Colon (tissue), 2 donors: ENCODE data around the gene CEP63.
"Not testable (repeated sequence)": the region's sequence is repeated elsewhere in the genome, so short reads cannot be mapped to it uniquely, and the experiment has no call there.

Experiments used
- FAIRE-seq: peaks from 2 replicates; lab custom pipeline; 2012; peaks lifted over from hg19 to GRCh38; lab: Jason Lieb, UNC
- donor health status: control.
- donor health status: control.

Gene CEP63

GRCh38 chr3:134516905-134517304 is 31.0 kb downstream of the CEP63 start:
- FAIRE-seq = no peak

GRCh38 chr3:134517791-134518190 is 31.9 kb downstream of the CEP63 start:
- no peak for FAIRE-seq

- FAIRE-seq = no peak
Measured at GRCh38 chr3:134522541-134522940, 36.7 kb downstream of the CEP63 start.

GRCh38 chr3:134525293-134525692 is 39.4 kb downstream of the CEP63 start:
- FAIRE-seq = no peak

- no peak for FAIRE-seq
Measured at GRCh38 chr3:134526319-134526718, 40.5 kb downstream of the CEP63 start.

GRCh38 chr3:134527037-134527436 is 41.2 kb downstream of the CEP63 start:
- no peak for FAIRE-seq

GRCh38 chr3:134527538-134528186 is 41.8 kb downstream of the CEP63 start:
- no peak for FAIRE-seq

- FAIRE-seq = no peak
Measured at GRCh38 chr3:134533493-134533892, 47.6 kb downstream of the CEP63 start.

GRCh38 chr3:134535186-134535970 is 49.5 kb downstream of the CEP63 start:
- no peak for FAIRE-seq

- FAIRE-seq = no peak
Measured at GRCh38 chr3:134536781-134537180, 50.9 kb downstream of the CEP63 start.

GRCh38 chr3:134542287-134542958 is 56.6 kb downstream of the CEP63 start:
- no peak for FAIRE-seq

- no peak for FAIRE-seq
Measured at GRCh38 chr3:134543113-134543512, 57.3 kb downstream of the CEP63 start.

- no peak for FAIRE-seq
Measured at GRCh38 chr3:134544316-134544715, 58.5 kb downstream of the CEP63 start.

- not testable (repeated sequence) for FAIRE-seq
Measured at GRCh38 chr3:134544783-134545182, 58.9 kb downstream of the CEP63 start.

GRCh38 chr3:134545818-134546217 is 60.0 kb downstream of the CEP63 start:
- FAIRE-seq = no peak

GRCh38 chr3:134552784-134553183 is 66.9 kb downstream of the CEP63 start:
- no peak for FAIRE-seq

GRCh38 chr3:134559591-134559990 is 73.7 kb downstream of the CEP63 start:
- FAIRE-seq = no peak

GRCh38 chr3:134562055-134562454 is 76.2 kb downstream of the CEP63 start:
- no peak for FAIRE-seq

- no peak for FAIRE-seq
Measured at GRCh38 chr3:134563601-134564000, 77.7 kb downstream of the CEP63 start.

- FAIRE-seq = no peak
Measured at GRCh38 chr3:134564991-134565390, 79.1 kb downstream of the CEP63 start.

GRCh38 chr3:134567605-134568004 is 81.7 kb downstream of the CEP63 start:
- no peak for FAIRE-seq

GRCh38 chr3:134568790-134569189 is 82.9 kb downstream of the CEP63 start:
- no peak for FAIRE-seq

GRCh38 chr3:134569899-134570298 is 84.0 kb downstream of the CEP63 start:
- not testable (repeated sequence) for FAIRE-seq
